ENCODE results near the gene IL21. TPM values are rescaled to one million over a fixed set of nuclear protein-coding genes. Genes with fewer than 3 reads are reported as not detected.

IL21 gene
- total and polyA plus RNA-seq, 5 donors: not detected

- ATAC-seq (no peak), DNase-seq (no peak)
- Histone ChIP-seq H3K9me3 (ENCODE audit: control insufficient read depth, low read length) (no peaks in the 10 kb centered on the region), H3K27ac (ENCODE audit: low read length) (no peak overlapping the region), H3K4me1 (ENCODE audit: control insufficient read depth, insufficient read depth, low read length) (no peaks in the 10 kb centered on the region), H3K27me3 (ENCODE audit: control insufficient read depth, insufficient read depth) (no peaks in the 10 kb centered on the region), H3K4me3 (ENCODE audit: low read length) (no peak overlapping the region)
- 65% methylated on average over 7 of the region's 7 CpGs for WGBS
- intact Hi-C loops (cut with DNase I): no loop called here
These were observed 11.7 kb upstream of the IL21 start for GRCh38 chr4:122632396-122633143.

- Histone ChIP-seq H3K9me3 (ENCODE audit: control insufficient read depth, low read length) (no peaks in the 10 kb centered on the region), H3K4me3 (ENCODE audit: low read length) (no peak overlapping the region), H3K27me3 (ENCODE audit: control insufficient read depth, insufficient read depth) (no peaks in the 10 kb centered on the region), H3K27ac (ENCODE audit: low read length) (no peak overlapping the region), H3K4me1 (ENCODE audit: control insufficient read depth, insufficient read depth, low read length) (no peaks in the 10 kb centered on the region)
- 77% methylated on average over 2 of the region's 2 CpGs for whole genome bisulfite sequencing
- ATAC-seq (no peak), DNase-seq (no peak)
- intact Hi-C loops (cut with DNase I): no loop called here
These were observed 4.3 kb upstream of the IL21 start for GRCh38 chr4:122625156-122625555.

GRCh38 chr4:122624205-122624604 is 3.3 kb upstream of the IL21 start:
- 69% methylated on average over 2 of the region's 2 CpGs for WGBS
- H3K9me3 ChIP-seq (ENCODE audit: control insufficient read depth, low read length): no peaks in the 10 kb centered on the region
- ATAC-seq (no peak), DNase-seq (no peak)
- H3K4me3 ChIP-seq (ENCODE audit: low read length): no peak overlapping the region
- H3K27me3 ChIP-seq (ENCODE audit: control insufficient read depth, insufficient read depth): no peaks in the 10 kb centered on the region
- H3K27ac ChIP-seq (ENCODE audit: low read length): no peak overlapping the region
- intact Hi-C loops (cut with DNase I): no loop called here
- H3K4me1 ChIP-seq (ENCODE audit: control insufficient read depth, insufficient read depth, low read length): no peaks in the 10 kb centered on the region

GRCh38 chr4:122623637-122624166 is 2.8 kb upstream of the IL21 start:
- DNase-seq: no peak
- no peak for ATAC-seq
- no peaks in the 10 kb centered on the region for H3K9me3 ChIP-seq (ENCODE audit: control insufficient read depth, low read length)
- intact Hi-C loops (cut with DNase I): no loop called here
- H3K4me1 ChIP-seq (ENCODE audit: control insufficient read depth, insufficient read depth, low read length): no peaks in the 10 kb centered on the region
- no peak overlapping the region for H3K4me3 ChIP-seq (ENCODE audit: low read length)
- no peak overlapping the region for H3K27ac ChIP-seq (ENCODE audit: low read length)
- WGBS: 84% methylated on average over 4 of the region's 4 CpGs
- no peaks in the 10 kb centered on the region for H3K27me3 ChIP-seq (ENCODE audit: control insufficient read depth, insufficient read depth)

GRCh38 chr4:122622400-122622799 is 1.5 kb upstream of the IL21 start:
- ATAC-seq (no peak), DNase-seq (no peak)
- 68% methylated on average over 3 of the region's 3 CpGs for WGBS
- H3K4me1 ChIP-seq (ENCODE audit: control insufficient read depth, insufficient read depth, low read length): no peaks in the 10 kb centered on the region
- H3K27ac ChIP-seq (ENCODE audit: low read length): no peak overlapping the region
- intact Hi-C loops (cut with DNase I): no loop called here
- H3K4me3 ChIP-seq (ENCODE audit: low read length): no peak overlapping the region
- no peaks in the 10 kb centered on the region for H3K27me3 ChIP-seq (ENCODE audit: control insufficient read depth, insufficient read depth)
- no peaks in the 10 kb centered on the region for H3K9me3 ChIP-seq (ENCODE audit: control insufficient read depth, low read length)

GRCh38 chr4:122619611-122620010 is 1.3 kb downstream of the IL21 start:
- H3K27ac ChIP-seq (ENCODE audit: low read length): no peak overlapping the region
- 89% methylated on average over 2 of the region's 2 CpGs for WGBS
- no peak for DNase-seq
- no peaks in the 10 kb centered on the region for H3K27me3 ChIP-seq (ENCODE audit: control insufficient read depth, insufficient read depth)
- intact Hi-C loops (cut with DNase I): no loop called here
- no peak overlapping the region for H3K4me3 ChIP-seq (ENCODE audit: low read length)
- H3K9me3 ChIP-seq (ENCODE audit: control insufficient read depth, low read length): no peaks in the 10 kb centered on the region
- no peaks in the 10 kb centered on the region for H3K4me1 ChIP-seq (ENCODE audit: control insufficient read depth, insufficient read depth, low read length)
- no peak for ATAC-seq

- no peak overlapping the region for H3K4me3 ChIP-seq (ENCODE audit: low read length)
- intact Hi-C loops (cut with DNase I): no loop called here
- no peaks in the 10 kb centered on the region for H3K27me3 ChIP-seq (ENCODE audit: control insufficient read depth, insufficient read depth)
- ATAC-seq (no peak), DNase-seq (no peak)
- WGBS: 76% methylated on average over 7 of the region's 7 CpGs
- no peaks in the 10 kb centered on the region for H3K9me3 ChIP-seq (ENCODE audit: control insufficient read depth, low read length)
- no peak overlapping the region for H3K27ac ChIP-seq (ENCODE audit: low read length)
- H3K4me1 ChIP-seq (ENCODE audit: control insufficient read depth, insufficient read depth, low read length): no peaks in the 10 kb centered on the region
These were observed 3.0 kb downstream of the IL21 start for GRCh38 chr4:122617597-122618593.

GRCh38 chr4:122616915-122617596 is 3.8 kb downstream of the IL21 start:
- ATAC-seq: no peak
- 69% methylated on average over 6 of the region's 6 CpGs for WGBS
- no peaks in the 10 kb centered on the region for H3K4me1 ChIP-seq (ENCODE audit: control insufficient read depth, insufficient read depth, low read length)
- H3K27ac ChIP-seq (ENCODE audit: low read length): no peak overlapping the region
- intact Hi-C loops (cut with DNase I): no loop called here
- H3K9me3 ChIP-seq (ENCODE audit: control insufficient read depth, low read length): no peaks in the 10 kb centered on the region
- no peak overlapping the region for H3K4me3 ChIP-seq (ENCODE audit: low read length)
- DNase-seq: no peak
- H3K27me3 ChIP-seq (ENCODE audit: control insufficient read depth, insufficient read depth): no peaks in the 10 kb centered on the region

GRCh38 chr4:122614621-122615020 is 6.2 kb downstream of the IL21 start:
- no peaks in the 10 kb centered on the region for H3K9me3 ChIP-seq (ENCODE audit: control insufficient read depth, low read length)
- H3K4me3 ChIP-seq (ENCODE audit: low read length): no peak overlapping the region
- no peak for ATAC-seq
- 82% methylated on average over 1 of the region's 1 CpG for WGBS
- intact Hi-C loops (cut with DNase I): no loop called here
- no peak overlapping the region for H3K27ac ChIP-seq (ENCODE audit: low read length)
- DNase-seq: no peak
- H3K4me1 ChIP-seq (ENCODE audit: control insufficient read depth, insufficient read depth, low read length): no peaks in the 10 kb centered on the region
- no peaks in the 10 kb centered on the region for H3K27me3 ChIP-seq (ENCODE audit: control insufficient read depth, insufficient read depth)

- H3K9me3 ChIP-seq (ENCODE audit: control insufficient read depth, low read length): no peaks in the 10 kb centered on the region
- H3K27me3 ChIP-seq (ENCODE audit: control insufficient read depth, insufficient read depth): no peaks in the 10 kb centered on the region
- ATAC-seq (no peak), DNase-seq (no peak)
- 77% methylated on average over 3 of the region's 3 CpGs for WGBS
- H3K4me1 ChIP-seq (ENCODE audit: control insufficient read depth, insufficient read depth, low read length): no peaks in the 10 kb centered on the region
- H3K27ac ChIP-seq (ENCODE audit: low read length): no peak overlapping the region
- H3K4me3 ChIP-seq (ENCODE audit: low read length): no peak overlapping the region
- intact Hi-C loops (cut with DNase I): no loop called here
These were observed 8.3 kb downstream of the IL21 start for GRCh38 chr4:122612540-122612939.
